ENCODE results near the gene PTPRC.

Gene PTPRC

DNA sequence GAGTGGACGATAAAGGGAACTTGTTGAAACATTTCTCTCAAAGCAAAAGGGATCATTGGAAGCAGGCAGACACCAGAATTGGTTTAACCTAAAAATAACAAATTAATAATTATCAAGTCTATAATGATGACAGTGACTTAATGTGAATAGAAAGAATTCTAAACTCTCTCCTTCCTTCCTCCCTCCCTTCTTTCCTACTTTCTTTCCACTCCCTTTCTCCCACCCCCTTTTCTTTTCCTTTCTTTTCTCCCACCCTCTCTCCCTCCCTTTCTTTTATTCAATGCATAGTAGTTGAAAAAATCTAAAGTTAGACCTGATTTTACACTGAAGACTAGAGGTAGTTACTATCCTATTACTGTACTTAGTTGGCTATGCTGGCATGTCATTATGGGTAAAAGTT, 55.7 kb downstream of the PTPRC start:
- no peak for DNase-seq (ENCODE audit: extremely low spot score)
- ChIA-PET CTCF (no interaction called here), POLR2A (no interaction called here)
- TF ChIP-seq, protein P1, sequence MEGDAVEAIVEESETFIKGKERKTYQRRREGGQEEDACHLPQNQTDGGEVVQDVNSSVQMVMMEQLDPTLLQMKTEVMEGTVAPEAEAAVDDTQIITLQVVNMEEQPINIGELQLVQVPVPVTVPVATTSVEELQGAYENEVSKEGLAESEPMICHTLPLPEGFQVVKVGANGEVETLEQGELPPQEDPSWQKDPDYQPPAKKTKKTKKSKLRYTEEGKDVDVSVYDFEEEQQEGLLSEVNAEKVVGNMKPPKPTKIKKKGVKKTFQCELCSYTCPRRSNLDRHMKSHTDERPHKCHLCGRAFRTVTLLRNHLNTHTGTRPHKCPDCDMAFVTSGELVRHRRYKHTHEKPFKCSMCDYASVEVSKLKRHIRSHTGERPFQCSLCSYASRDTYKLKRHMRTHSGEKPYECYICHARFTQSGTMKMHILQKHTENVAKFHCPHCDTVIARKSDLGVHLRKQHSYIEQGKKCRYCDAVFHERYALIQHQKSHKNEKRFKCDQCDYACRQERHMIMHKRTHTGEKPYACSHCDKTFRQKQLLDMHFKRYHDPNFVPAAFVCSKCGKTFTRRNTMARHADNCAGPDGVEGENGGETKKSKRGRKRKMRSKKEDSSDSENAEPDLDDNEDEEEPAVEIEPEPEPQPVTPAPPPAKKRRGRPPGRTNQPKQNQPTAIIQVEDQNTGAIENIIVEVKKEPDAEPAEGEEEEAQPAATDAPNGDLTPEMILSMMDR (IDR thresholded peaks at IDR 0.05; ENCODE audit: control extremely low read depth, extremely low read depth, low read depth, missing control alignments), result no peak

DNA sequence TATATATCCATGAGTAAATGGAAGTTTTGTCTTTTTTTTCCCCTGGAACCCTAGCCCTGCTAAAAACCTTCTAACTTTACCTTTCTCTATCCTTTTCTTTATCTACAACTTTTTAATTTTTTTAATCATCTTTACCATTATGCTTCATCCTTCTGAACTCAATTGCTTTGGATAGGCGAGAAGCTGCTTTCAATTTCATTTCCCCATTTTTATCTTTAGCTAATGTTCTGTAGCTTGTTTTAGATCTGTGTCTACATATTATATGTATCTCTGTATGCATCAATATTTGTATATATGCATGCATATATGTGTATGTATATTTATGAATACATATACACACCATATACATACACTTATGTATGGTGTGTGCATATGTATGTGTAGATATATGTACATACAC, 57.4 kb downstream of the PTPRC start:
- DNase-seq (ENCODE audit: extremely low spot score), result no peak
- ChIA-PET POLR2A (no interaction called here), CTCF (interaction anchor here (0.7 to 1.0 kb wide), 2 partner anchors 29 to 547 kb away, joined by 3 read pairs; no protein-coding TSS in a partner anchor)
- TF ChIP-seq, protein P1 (IDR thresholded peaks at IDR 0.05; ENCODE audit: control extremely low read depth, extremely low read depth, low read depth, missing control alignments), result no peak

DNA sequence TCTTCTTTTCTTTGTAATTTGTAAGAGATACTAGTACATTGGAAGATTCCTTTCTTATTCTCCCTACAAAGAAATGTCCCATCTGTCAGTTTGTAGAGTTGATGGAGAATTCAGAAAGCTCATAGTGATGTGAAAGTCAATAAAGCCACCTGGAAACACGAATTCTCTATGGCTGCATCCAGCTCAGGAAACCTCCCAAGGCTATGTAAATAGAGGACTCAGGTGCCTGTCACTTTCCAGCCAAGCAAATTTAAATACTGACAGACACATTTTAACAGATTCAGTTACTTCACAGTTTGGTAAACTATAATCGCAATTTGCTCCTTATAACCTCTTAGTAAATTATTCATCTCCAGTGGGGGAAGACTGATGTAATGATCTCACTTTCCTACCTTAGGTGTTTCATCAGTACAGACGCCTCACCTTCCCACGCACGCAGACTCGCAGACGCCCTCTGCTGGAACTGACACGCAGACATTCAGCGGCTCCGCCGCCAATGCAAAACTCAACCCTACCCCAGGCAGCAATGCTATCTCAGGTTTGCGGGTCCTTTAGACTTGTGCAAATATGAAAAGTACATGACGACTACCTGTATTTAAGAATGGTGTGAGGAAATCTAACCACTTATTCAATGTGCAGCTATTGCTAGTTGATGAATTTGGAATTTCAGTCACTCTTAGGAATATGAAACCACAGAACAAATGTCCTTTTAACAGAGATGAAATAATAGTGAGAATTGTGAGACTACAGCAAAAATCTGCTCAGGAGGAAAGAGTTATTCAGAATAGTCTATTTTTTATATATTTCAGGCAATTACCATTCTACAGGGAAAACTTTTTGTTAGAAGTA, 60.6 kb downstream of the PTPRC start:
- DNase-seq (ENCODE audit: extremely low spot score), result no peak
- POLR2A ChIA-PET, result no interaction called here
- CTCF ChIA-PET, result interaction anchor here (0.8 to 1.5 kb wide), 3 partner anchors 10 to 101 kb away, joined by 3 to 8 read pairs (median 3); no protein-coding TSS in a partner anchor
- TF ChIP-seq, protein P1 (IDR thresholded peaks at IDR 0.05; ENCODE audit: control extremely low read depth, extremely low read depth, low read depth, missing control alignments), result peak; percentile 63

DNA sequence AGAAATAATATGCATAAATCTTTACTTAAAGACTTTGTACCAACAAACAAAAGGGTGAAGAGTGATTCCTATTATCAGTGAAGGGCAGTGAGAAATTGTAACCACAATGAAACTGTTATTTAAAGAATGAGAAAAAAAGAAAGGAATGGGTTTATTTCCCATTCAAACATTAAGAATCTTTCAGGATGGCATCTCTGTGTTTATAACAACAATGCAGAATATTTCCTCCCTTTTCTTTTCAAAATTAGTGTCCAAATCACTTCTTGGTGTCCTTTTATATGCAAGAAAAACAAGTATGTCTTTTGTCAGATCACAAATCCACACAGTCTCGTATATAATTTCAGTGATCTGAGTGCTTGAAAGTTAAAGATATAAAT, 61.2 kb downstream of the PTPRC start:
- DNase-seq (ENCODE audit: extremely low spot score), result no peak
- POLR2A ChIA-PET, result no interaction called here
- CTCF ChIA-PET, result interaction anchor here (1.5 kb wide), 1 partner anchor 11 kb away, joined by 8 read pairs; no protein-coding TSS in a partner anchor
- TF ChIP-seq, protein P1 (IDR thresholded peaks at IDR 0.05; ENCODE audit: control extremely low read depth, extremely low read depth, low read depth, missing control alignments), result no peak

DNA sequence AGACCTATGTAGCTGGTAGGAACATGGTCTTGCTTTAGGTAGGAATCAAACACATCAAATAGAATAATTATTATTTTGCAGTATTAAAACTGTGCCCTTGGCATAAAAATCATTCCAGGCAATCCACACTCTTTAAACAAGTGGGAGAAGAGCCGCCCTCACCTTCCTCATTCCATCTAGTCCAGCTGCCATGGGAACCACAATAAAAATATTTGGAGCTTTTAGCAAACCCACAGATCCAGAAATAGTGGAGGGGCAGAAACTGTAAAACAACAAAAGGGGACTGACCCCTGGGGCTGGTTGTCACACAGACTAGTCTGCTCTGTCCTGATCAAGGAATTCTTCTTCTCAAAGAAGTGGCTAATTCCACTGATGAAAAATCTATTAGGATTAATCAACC, 61.6 kb downstream of the PTPRC start:
- TF ChIP-seq, protein P1 (IDR thresholded peaks at IDR 0.05; ENCODE audit: control extremely low read depth, extremely low read depth, low read depth, missing control alignments), result no peak
- ChIA-PET CTCF (interaction anchor here (1.2 to 2.6 kb wide), 3 partner anchors 9 to 32 kb away, joined by 3 to 11 read pairs (median 7); no protein-coding TSS in a partner anchor), POLR2A (no interaction called here)
- no peak for DNase-seq (ENCODE audit: extremely low spot score)

DNA sequence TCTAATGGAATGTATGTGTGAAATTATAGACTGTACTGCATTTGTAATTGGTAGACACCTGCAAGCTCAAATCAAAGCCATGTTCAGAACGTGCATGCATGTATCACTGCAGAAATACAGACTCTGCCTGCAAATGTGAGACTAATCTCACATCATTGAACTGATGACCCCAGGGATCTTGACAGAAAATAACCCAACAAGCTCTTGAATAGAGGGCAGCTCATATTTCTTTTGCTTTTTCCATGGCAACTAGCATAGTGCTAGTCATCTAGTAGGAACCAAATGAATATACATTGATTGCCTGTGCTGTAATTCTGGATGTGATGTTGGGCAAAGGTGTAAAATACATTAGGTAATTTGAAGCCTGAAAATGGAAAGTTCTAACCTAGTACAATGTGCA, 62.4 kb downstream of the PTPRC start:
- CTCF ChIA-PET, result interaction anchor here (1.0 to 2.6 kb wide), 8 partner anchors 10 to 79 kb away, joined by 3 to 11 read pairs (median 4); no protein-coding TSS in a partner anchor
- TF ChIP-seq, protein P1 (IDR thresholded peaks at IDR 0.05; ENCODE audit: control extremely low read depth, extremely low read depth, low read depth, missing control alignments), result no peak
- POLR2A ChIA-PET, result no interaction called here
- DNase-seq (ENCODE audit: extremely low spot score), result no peak
